Kidney epithelial cell (primary cell): ENCODE results near the gene SPATA46. TPM values are rescaled to one million over a fixed set of nuclear protein-coding genes. Genes with fewer than 3 reads are reported as not detected.

Experiments
- DNase-seq: peaks from one replicate; pipeline ENCODE4 v3.0.0-alpha.2; 2010; ENCODE audit warnings: low read depth
- H3K27me3 ChIP-seq: 2 replicates; pipeline ENCODE4 v1.6.0; 2011; ENCODE audit warnings: low read length; ENCODE audit not compliant: control insufficient read depth, insufficient read depth
- H3K36me3 ChIP-seq: 2 replicates; pipeline ENCODE4 v1.5.1; 2011; ENCODE audit warnings: low read length; ENCODE audit not compliant: control insufficient read depth, insufficient read depth
- H3K4me3 ChIP-seq: 2 replicates; pipeline ENCODE4 v1.5.1; 2011; ENCODE audit warnings: low read depth, mild to moderate bottlenecking, control low read depth, low read length
- total RNA-seq: library from RNA; depleted of rRNA; stranded (reverse); fragments of >200 nt; gene quantifications from 2 replicates; pipeline ENCODE4 v1.2.3, GENCODE V29; 2015
- TF ChIP-seq, protein P1 (sequence below): IDR thresholded peaks from 2 replicates; pipeline ENCODE4 v1.5.1; 2011; ENCODE audit warnings: mild to moderate bottlenecking, moderate library complexity, low read length, control low read depth, inconsistent platforms; ENCODE audit not compliant: insufficient read depth, poor library complexity, severe bottlenecking

The SPATA46 gene
- total RNA-seq, 1 donor from 2014 or later = not detected

DNA sequence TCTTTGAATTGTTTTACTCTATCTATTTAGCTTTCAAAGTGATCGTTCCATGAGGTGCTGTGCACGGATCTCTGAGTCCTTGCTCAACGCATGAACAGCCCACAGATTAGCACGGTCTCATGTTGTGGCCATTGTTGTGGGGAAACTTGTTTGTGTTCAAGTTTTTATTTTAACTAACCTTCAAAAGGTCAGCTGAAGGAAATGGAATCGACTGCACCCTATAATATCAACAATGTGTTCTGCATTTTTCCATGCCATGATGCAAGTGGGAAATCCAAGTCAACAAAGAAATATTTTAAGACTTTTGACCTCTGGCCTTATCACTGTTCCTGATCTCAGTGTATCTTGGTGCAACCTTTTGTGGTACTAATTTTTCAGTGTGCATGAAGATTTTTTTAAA is 29.1 kb upstream of the SPATA46 start:
- Histone ChIP-seq H3K36me3 (no peaks in the 10 kb centered on the region), H3K27me3 (no peaks in the 10 kb centered on the region), H3K4me3 (no peak overlapping the region)
- no peak for DNase-seq
- TF ChIP-seq, protein P1, sequence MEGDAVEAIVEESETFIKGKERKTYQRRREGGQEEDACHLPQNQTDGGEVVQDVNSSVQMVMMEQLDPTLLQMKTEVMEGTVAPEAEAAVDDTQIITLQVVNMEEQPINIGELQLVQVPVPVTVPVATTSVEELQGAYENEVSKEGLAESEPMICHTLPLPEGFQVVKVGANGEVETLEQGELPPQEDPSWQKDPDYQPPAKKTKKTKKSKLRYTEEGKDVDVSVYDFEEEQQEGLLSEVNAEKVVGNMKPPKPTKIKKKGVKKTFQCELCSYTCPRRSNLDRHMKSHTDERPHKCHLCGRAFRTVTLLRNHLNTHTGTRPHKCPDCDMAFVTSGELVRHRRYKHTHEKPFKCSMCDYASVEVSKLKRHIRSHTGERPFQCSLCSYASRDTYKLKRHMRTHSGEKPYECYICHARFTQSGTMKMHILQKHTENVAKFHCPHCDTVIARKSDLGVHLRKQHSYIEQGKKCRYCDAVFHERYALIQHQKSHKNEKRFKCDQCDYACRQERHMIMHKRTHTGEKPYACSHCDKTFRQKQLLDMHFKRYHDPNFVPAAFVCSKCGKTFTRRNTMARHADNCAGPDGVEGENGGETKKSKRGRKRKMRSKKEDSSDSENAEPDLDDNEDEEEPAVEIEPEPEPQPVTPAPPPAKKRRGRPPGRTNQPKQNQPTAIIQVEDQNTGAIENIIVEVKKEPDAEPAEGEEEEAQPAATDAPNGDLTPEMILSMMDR = no peak

GRCh38 chr1:162404550-162405160 is 28.0 kb upstream of the SPATA46 start:
- TF ChIP-seq, protein P1 = no peak
- no peak for DNase-seq
- Histone ChIP-seq H3K36me3 (no peaks in the 10 kb centered on the region), H3K27me3 (no peaks in the 10 kb centered on the region), H3K4me3 (no peak overlapping the region)

GRCh38 chr1:162400790-162401355 is 24.2 kb upstream of the SPATA46 start:
- Histone ChIP-seq H3K27me3 (no peaks in the 10 kb centered on the region), H3K36me3 (no peaks in the 10 kb centered on the region), H3K4me3 (no peak overlapping the region)
- DNase-seq = no peak
- TF ChIP-seq, protein P1 = no peak

DNA sequence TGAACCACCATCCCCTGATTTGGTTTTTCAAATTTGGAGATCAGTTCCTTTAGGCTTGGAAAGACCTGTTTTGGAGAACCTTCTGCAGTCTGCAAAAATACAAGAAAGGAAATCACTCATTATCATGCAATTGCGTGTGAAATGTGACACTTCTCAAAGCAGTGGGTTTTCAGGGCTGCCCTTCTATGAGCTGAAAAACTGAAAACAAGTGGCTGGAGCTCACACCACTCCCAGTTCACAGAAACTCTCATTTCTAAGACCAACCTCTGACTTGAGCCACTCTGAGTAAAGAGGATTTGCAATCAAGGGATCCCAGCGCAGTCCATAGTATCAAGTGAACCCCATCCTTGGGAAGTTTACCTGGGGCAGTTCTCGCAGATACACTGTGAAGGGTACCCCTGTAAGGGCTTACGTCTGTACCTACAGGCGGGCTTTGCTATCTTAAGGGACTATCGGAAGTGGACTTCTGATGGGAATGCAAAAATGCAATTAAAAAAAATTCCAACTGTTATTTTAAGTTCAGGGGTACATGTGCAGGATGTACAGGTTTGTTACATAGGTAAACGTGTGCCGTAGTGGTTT is 22.4 kb upstream of the SPATA46 start:
- no peak for DNase-seq
- TF ChIP-seq, protein P1 = no peak
- H3K4me3 ChIP-seq = no peak overlapping the region
- no peaks in the 10 kb centered on the region for H3K36me3 ChIP-seq
- no peaks in the 10 kb centered on the region for H3K27me3 ChIP-seq

DNA sequence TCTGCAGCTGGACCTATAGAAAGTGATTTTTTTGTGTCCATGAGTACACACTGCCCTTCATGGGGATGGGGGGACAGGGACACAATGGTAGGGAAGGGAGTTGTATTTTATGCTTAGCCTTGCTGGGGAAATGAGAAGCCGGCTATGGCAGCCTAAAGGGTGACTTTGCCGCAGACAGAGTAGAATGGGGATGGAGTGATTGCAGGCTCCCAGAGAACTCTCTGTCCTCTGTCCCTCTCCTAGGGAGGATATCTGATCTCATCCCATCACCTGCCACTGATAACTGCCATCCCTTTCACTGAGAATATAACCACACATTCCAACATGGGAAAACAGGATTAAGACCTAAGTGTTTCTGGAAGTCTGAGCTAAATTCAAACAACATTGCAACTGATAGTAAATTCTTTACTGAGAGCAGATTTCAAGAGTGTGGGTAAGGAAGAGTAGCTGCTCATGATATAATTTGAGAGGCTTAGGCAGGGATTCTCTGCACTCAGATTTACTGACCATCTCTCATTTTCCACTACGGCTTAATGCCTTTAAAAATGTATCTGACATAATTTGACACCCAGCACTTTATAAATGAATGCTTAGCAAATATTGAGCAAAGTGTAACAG is 21.4 kb upstream of the SPATA46 start:
- Histone ChIP-seq H3K4me3 (no peak overlapping the region), H3K27me3 (no peaks in the 10 kb centered on the region), H3K36me3 (no peaks in the 10 kb centered on the region)
- TF ChIP-seq, protein P1 = no peak
- DNase-seq = no peak
